Spleen (tissue), 11 donors: Measurements from ENCODE around the gene VPS8. TPM values are rescaled to one million over a fixed set of nuclear protein-coding genes. Genes with fewer than 3 reads are reported as not detected.
"Not testable (repeated sequence)": the region's sequence is repeated elsewhere in the genome, so short reads cannot be mapped to it uniquely, and the experiment has no call there.

Source experiments
- DNase-seq: peaks from one replicate; pipeline ENCODE4 v3.0.0-alpha.2; 2020
- H3K27ac ChIP-seq, 8 donors: fragments of 200-600 bp; sonication (generic) in 7 of 8; 1 replicate in 4 of 8; 2 replicates in 4 of 8; pipeline versions ENCODE4 v1.5.0 to v1.8.0; 2016 to 2021; ENCODE audit warnings: inconsistent platforms in 4 of 8, mild to moderate bottlenecking in 4 of 8, moderate library complexity in 1 of 8
- H3K27me3 ChIP-seq, 7 donors: fragments of 200-600 bp; sonication (generic) in 6 of 7; replicated peaks in 1 of 7; 1 replicate in 4 of 7; 2 replicates in 3 of 7; pipeline versions ENCODE4 v1.5.0 to v1.8.0; 2016 to 2021; ENCODE audit warnings: inconsistent platforms in 3 of 7, mild to moderate bottlenecking in 1 of 7
- H3K36me3 ChIP-seq, 6 donors: fragments of 200-600 bp; sonication (generic) in 5 of 6; 1 replicate in 4 of 6; 2 replicates in 2 of 6; pipeline versions ENCODE4 v1.5.0 to v1.8.0; 2016 to 2021; ENCODE audit warnings: inconsistent platforms in 2 of 6
- H3K4me1 ChIP-seq, 6 donors: fragments of 200-600 bp; sonication (generic) in 5 of 6; 1 replicate in 3 of 6; 2 replicates in 3 of 6; pipeline versions ENCODE4 v1.5.0 to v1.8.0; 2016 to 2021; ENCODE audit warnings: inconsistent platforms in 3 of 6
- H3K4me3 ChIP-seq, 8 donors: fragments of 200-600 bp; sonication (generic) in 7 of 8; 1 replicate in 4 of 8; 2 replicates in 4 of 8; pipeline versions ENCODE4 v1.5.0 to v1.8.0; 2016 to 2021; ENCODE audit warnings: inconsistent platforms in 4 of 8, mild to moderate bottlenecking in 4 of 8, moderate library complexity in 2 of 8
- H3K9me3 ChIP-seq, 8 donors: fragments of 200-600 bp; sonication (generic) in 7 of 8; 1 replicate in 4 of 8; 2 replicates in 4 of 8; pipeline versions ENCODE4 v1.5.0 to v1.8.0; 2016 to 2021; ENCODE audit warnings: inconsistent platforms in 4 of 8
- POLR2A ChIP-seq, 3 donors: fragments of 450-650 bp; IDR thresholded peaks; one replicate each; pipeline ENCODE4 v1.5.1; 2017; ENCODE audit warnings: antibody characterized with exemption in 3 of 3, mild to moderate bottlenecking in 1 of 3
- POLR2AphosphoS5 ChIP-seq, 3 donors: sonication (generic); formaldehyde crosslinking; IDR thresholded peaks; one replicate each; pipeline ENCODE4 v1.5.1; 2017; ENCODE audit warnings: antibody characterized with exemption in 3 of 3
- WGBS, 5 donors: extraction: QIAGEN DNeasy Blood & Tissue Kit in 3 of 5; methylation state at CpG; one replicate each; pipeline versions ENCODE4 v1.1.5 to v1.1.7; 2013 to 2018; 5-methylcytosine and 5-hydroxymethylcytosine counted together
- intact Hi-C: fragments of 100-400 bp; cut with DNase I; formaldehyde crosslinking; loops from one replicate; pipeline ENCODE4 v1.15.0; 2023; ENCODE audit warnings: low total_unique reads
- polyA plus RNA-seq, 3 donors: library from polyadenylated mRNA; stranded (reverse); fragments of 200-250 nt; gene quantifications; one replicate each; pipeline ENCODE4 v1.2.1, GENCODE V29; 2013
- total RNA-seq, 7 donors: library from RNA; depleted of rRNA in 3 of 7; stranded (reverse); fragments of >200 nt in 3 of 7; fragmentation: NEBNext Ultra II Directional in 4 of 7; extraction: Animal tissue kit (Norgen Biotek cat#: 25700) in 4 of 7; gene quantifications; one replicate each; pipeline versions ENCODE4 v1.1.0 to v1.2.1, GENCODE V29; 2016 to 2021
- TF ChIP-seq, protein P1 (sequence below), 11 experiments: fragments of 200-600 bp in 7 of 11; fragments of 450-650 bp in 4 of 11; sonication (generic) in 4 of 11; IDR thresholded peaks in 8 of 11; conservative IDR thresholded peaks in 3 of 11; 1 replicate in 7 of 11; 2 replicates in 4 of 11; pipeline versions ENCODE4 v1.4.0 to v1.8.0; 2016 to 2021; ENCODE audit warnings: antibody characterized with exemption in 11 of 11, inconsistent platforms in 4 of 11, mild to moderate bottlenecking in 1 of 11
- donor health status: healthy with polysubstance abuse.
- donor health status: DM: no; HTN: no; CAD: no; lungs with moderate emphysema.
- donor health status: DM: no; HTN: no; CAD: no.
- donor health status: Bipolar disorder and iron deficiency.
- donor health status: healthy.
- donor health status: DM: no; HTN: no; CAD: no.
- donor health status: DM: yes; HTN: yes; CAD: no.

Gene VPS8
- total and polyA plus RNA-seq, 10 donors = 9.1 to 169 (median 97.5) TPM

DNA sequence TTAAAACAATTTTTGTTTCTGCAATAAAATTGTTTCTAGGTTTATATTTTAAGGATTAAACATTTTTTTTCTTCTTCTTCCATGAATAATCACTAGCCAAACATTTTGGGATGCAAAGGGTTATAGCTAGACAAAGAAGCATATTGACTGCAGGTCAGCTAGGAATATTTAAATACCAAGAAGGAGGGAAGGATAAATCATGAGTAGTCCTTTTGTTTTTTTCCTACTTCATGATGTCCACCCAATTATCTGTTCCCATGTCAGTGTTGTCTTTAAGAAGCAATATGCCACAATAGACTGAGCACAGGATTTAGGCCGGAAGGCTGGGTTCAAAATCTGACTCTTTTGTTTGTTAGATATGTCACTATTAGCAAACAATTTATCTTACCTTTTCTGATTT, 82.1 kb downstream of the VPS8 start:
- intact Hi-C loops = no loop called here
- H3K27ac ChIP-seq = no peak overlapping the region
- H3K9me3 ChIP-seq = no peaks in the 10 kb centered on the region
- peaks cover 0 to 85% (median 0%) of the 10 kb centered on the region in 6 donors for H3K36me3 ChIP-seq
- no peak for DNase-seq
- TF ChIP-seq, protein P1, sequence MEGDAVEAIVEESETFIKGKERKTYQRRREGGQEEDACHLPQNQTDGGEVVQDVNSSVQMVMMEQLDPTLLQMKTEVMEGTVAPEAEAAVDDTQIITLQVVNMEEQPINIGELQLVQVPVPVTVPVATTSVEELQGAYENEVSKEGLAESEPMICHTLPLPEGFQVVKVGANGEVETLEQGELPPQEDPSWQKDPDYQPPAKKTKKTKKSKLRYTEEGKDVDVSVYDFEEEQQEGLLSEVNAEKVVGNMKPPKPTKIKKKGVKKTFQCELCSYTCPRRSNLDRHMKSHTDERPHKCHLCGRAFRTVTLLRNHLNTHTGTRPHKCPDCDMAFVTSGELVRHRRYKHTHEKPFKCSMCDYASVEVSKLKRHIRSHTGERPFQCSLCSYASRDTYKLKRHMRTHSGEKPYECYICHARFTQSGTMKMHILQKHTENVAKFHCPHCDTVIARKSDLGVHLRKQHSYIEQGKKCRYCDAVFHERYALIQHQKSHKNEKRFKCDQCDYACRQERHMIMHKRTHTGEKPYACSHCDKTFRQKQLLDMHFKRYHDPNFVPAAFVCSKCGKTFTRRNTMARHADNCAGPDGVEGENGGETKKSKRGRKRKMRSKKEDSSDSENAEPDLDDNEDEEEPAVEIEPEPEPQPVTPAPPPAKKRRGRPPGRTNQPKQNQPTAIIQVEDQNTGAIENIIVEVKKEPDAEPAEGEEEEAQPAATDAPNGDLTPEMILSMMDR (IDR thresholded peaks at IDR 0.05 in 8 of 11, conservative IDR thresholded peaks at IDR 0.05 in 3 of 11) = no peak
- TF ChIP-seq POLR2A (IDR thresholded peaks at IDR 0.05) (no peak), POLR2AphosphoS5 (IDR thresholded peaks at IDR 0.05) (no peak)
- 97 to 100% (median 100%) methylated on average over 1 of the region's 1 CpG for WGBS, 5 donors
- no peak overlapping the region for H3K4me3 ChIP-seq
- no peaks in the 10 kb centered on the region for H3K4me1 ChIP-seq
- H3K27me3 ChIP-seq = no peaks in the 10 kb centered on the region

DNA sequence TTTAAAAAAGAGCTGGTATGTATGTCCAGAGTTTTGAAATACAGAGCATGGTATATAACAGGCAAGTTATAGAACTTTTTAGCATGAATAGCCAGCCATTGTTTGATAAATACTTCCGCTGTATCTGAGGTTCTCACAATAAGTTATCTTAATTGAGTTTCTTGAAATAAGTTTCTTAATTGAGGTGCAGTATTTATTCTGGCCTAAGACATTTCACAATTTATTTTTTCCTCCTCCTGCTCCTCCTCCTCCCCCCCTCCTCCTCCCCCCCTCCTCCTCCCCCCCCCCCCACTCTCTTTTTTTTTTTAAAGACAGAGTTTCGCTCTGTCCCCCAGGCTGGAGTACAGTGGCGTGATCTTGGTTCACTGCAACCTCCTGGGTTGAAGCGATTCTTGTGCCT, 83.4 kb downstream of the VPS8 start:
- TF ChIP-seq POLR2AphosphoS5 (IDR thresholded peaks at IDR 0.05) (no peak), POLR2A (IDR thresholded peaks at IDR 0.05) (no peak)
- TF ChIP-seq, protein P1 (IDR thresholded peaks at IDR 0.05 in 8 of 11, conservative IDR thresholded peaks at IDR 0.05 in 3 of 11) = no peak
- Histone ChIP-seq H3K36me3 (peaks cover 0 to 86% (median 4%) of the 10 kb centered on the region in 6 donors), H3K27me3 (no peaks in the 10 kb centered on the region), H3K4me1 (no peaks in the 10 kb centered on the region), H3K4me3 (no peak overlapping the region), H3K9me3 (no peaks in the 10 kb centered on the region), H3K27ac (no peak overlapping the region)
- intact Hi-C loops = no loop called here
- no peak for DNase-seq
- WGBS, 5 donors = 90 to 100% (median 98%) methylated on average over 2 to 4 of the region's 4 CpGs

DNA sequence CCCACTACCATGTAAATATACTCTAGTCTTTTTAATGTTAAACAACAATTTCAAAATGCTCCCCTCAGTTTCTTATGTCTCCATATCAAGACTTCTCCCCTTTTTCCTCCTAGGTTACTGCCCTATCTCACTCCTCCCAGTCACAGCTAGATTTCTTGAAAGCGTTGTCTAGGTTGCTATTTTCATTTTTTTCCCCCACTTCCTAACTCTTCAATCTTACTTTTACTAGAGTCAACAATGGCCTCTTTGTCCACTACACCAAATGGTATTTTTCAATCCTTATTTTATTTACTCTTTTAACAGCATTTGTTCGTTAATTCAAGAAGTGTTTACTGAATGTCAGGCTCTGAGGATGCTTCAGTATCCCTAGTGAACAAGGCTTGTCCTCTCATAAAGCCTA, 84.4 kb downstream of the VPS8 start:
- TF ChIP-seq, protein P1 (IDR thresholded peaks at IDR 0.05 in 8 of 11, conservative IDR thresholded peaks at IDR 0.05 in 3 of 11) = no peak
- TF ChIP-seq POLR2AphosphoS5 (IDR thresholded peaks at IDR 0.05) = no peak
- TF ChIP-seq POLR2A (IDR thresholded peaks at IDR 0.05) = no peak
- WGBS, 5 donors = 95 to 99% (median 97%) methylated on average over 2 of the region's 2 CpGs
- Histone ChIP-seq H3K36me3 (peaks cover 0 to 90% (median 5%) of the 10 kb centered on the region in 6 donors), H3K27ac (no peak overlapping the region), H3K27me3 (no peaks in the 10 kb centered on the region), H3K4me3 (no peak overlapping the region), H3K4me1 (no peaks in the 10 kb centered on the region), H3K9me3 (no peaks in the 10 kb centered on the region)
- intact Hi-C loops = no loop called here
- no peak for DNase-seq

DNA sequence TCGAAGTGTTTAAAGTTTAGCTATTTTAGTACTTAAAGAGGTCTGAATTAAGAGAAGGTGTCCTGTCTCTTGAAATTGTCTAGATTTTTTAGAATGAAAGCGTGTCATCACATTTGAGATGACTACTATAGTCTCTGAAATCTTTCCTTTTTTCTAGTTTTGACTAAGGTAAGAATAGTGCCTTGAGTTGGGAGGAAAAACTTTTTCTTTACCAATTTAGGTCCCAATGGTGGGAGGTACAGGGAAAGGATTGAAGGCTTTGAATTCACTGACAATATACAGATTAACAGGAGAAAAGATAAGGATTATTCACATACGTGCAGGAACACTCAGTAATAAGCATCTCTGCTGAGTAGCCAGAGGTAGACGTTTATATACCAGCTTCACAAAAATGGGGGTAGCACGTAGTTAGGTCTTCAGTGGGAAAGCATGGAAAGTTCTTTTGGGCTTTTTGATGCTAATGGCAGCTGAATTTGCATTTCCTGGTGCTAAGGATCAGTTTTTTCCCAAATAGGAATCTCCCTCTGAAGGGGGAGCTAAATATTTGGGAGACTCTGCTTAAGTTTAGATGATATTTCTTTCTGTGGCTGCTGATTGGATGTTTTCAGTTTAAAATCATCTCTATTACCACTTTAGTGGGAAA, 88.1 kb downstream of the VPS8 start:
- Histone ChIP-seq H3K4me1 (no peaks in the 10 kb centered on the region), H3K9me3 (peaks cover 0 to 11% (median 8%) of the 10 kb centered on the region in 8 donors), H3K27me3 (no peaks in the 10 kb centered on the region), H3K4me3 (no peak overlapping the region), H3K36me3 (peaks cover 0 to 96% (median 22%) of the 10 kb centered on the region in 6 donors), H3K27ac (no peak overlapping the region)
- no peak for TF ChIP-seq POLR2AphosphoS5 (IDR thresholded peaks at IDR 0.05)
- TF ChIP-seq POLR2A (IDR thresholded peaks at IDR 0.05) = no peak
- TF ChIP-seq, protein P1 (IDR thresholded peaks at IDR 0.05 in 8 of 11, conservative IDR thresholded peaks at IDR 0.05 in 3 of 11) = no peak
- intact Hi-C loops = no loop called here
- no peak for DNase-seq
- 90 to 97% (median 93%) methylated on average over 5 of the region's 5 CpGs for WGBS, 5 donors

DNA sequence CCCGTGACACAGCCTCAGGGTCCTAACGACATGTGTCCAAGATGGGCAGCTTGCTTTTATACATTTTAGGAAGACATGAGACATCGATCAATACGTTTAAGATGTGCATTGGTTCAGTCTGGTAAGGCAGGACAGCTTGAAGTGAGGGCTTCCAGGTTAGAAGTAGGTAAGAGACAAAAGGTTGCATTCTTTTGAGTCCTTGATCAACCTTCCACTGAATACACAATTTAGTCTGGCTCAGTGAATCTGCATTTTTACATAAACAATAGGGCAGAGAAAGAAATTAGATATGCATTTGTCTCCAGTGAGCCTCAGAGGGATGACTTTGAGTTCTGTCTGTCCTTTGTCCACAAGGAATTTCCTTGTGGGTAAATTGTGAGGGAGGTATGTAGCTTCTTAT, 95.1 kb downstream of the VPS8 start:
- H3K27me3 ChIP-seq, DNase-seq, intact Hi-C loops, H3K27ac ChIP-seq, H3K4me3 ChIP-seq, H3K4me1 ChIP-seq: not testable (repeated sequence)
- 92 to 98% (median 95%) methylated on average over 4 of the region's 4 CpGs for WGBS, 5 donors
- Histone ChIP-seq H3K36me3 (peaks cover 0 to 85% (median 27%) of the 10 kb centered on the region in 6 donors), H3K9me3 (peaks cover 0 to 12% (median 8%) of the 10 kb centered on the region in 8 donors)
